HUES6 (cell line): ENCODE measurements around the gene MRAS.

ENCODE experiments used
- H3K27ac ChIP-seq: 2 replicates; pipeline ENCODE4 v1.7.0; 2013; ENCODE audit warnings: low read depth, mild to moderate bottlenecking, low read length, inconsistent platforms
- H3K27me3 ChIP-seq: 2 replicates; pipeline ENCODE4 v1.6.1; 2013; ENCODE audit warnings: low read length; ENCODE audit not compliant: control insufficient read depth, insufficient read depth
- H3K36me3 ChIP-seq: 2 replicates; pipeline ENCODE4 v1.6.1; 2013; ENCODE audit warnings: low read length; ENCODE audit not compliant: control insufficient read depth, insufficient read depth
- H3K4me1 ChIP-seq: 2 replicates; pipeline ENCODE4 v1.6.1; 2013; ENCODE audit warnings: low read length; ENCODE audit not compliant: control insufficient read depth, insufficient read depth
- H3K4me3 ChIP-seq: 2 replicates; pipeline ENCODE4 v1.5.1; 2013; ENCODE audit warnings: low read depth, low read length
- H3K9ac ChIP-seq: one replicate; pipeline ENCODE4 v1.6.1; 2013; ENCODE audit warnings: mild to moderate bottlenecking, low read length
- H3K9me3 ChIP-seq: 2 replicates; pipeline ENCODE4 v1.6.1; 2013; ENCODE audit warnings: low read depth, low read length; ENCODE audit not compliant: control insufficient read depth, insufficient read depth

The MRAS gene

GRCh38 chr3:138378331-138378730 is 30.0 kb downstream of the MRAS start:
- Histone ChIP-seq H3K36me3 (no peaks in the 10 kb centered on the region), H3K4me3 (no peak overlapping the region), H3K9me3 (no peaks in the 10 kb centered on the region), H3K4me1 (peaks cover 15% of the 10 kb centered on the region; the same call in 1 of the 2 replicates), H3K9ac (no peak overlapping the region), H3K27ac (no peak overlapping the region), H3K27me3 (no peaks in the 10 kb centered on the region)

- Histone ChIP-seq H3K4me3 (no peak overlapping the region), H3K9me3 (no peaks in the 10 kb centered on the region), H3K27me3 (no peaks in the 10 kb centered on the region), H3K9ac (no peak overlapping the region), H3K27ac (no peak overlapping the region), H3K4me1 (peaks cover 15% of the 10 kb centered on the region; the same call in 1 of the 2 replicates), H3K36me3 (no peaks in the 10 kb centered on the region)
Measured at GRCh38 chr3:138378990-138379389, 30.6 kb downstream of the MRAS start.

- H3K4me3 ChIP-seq, result no peak overlapping the region
- no peak overlapping the region for H3K27ac ChIP-seq
- no peak overlapping the region for H3K9ac ChIP-seq
- H3K9me3 ChIP-seq, result peaks cover 4% of the 10 kb centered on the region; the same call in 1 of the 2 replicates
- peaks cover 15% of the 10 kb centered on the region; the same call in 1 of the 2 replicates for H3K4me1 ChIP-seq
- no peaks in the 10 kb centered on the region for H3K27me3 ChIP-seq
- H3K36me3 ChIP-seq, result no peaks in the 10 kb centered on the region
Measured at GRCh38 chr3:138381413-138381901, 33.1 kb downstream of the MRAS start.

GRCh38 chr3:138381950-138382715 is 33.8 kb downstream of the MRAS start:
- Histone ChIP-seq H3K27me3 (no peaks in the 10 kb centered on the region), H3K9me3 (peaks cover 4% of the 10 kb centered on the region; the same call in 1 of the 2 replicates), H3K27ac (no peak overlapping the region), H3K4me3 (no peak overlapping the region), H3K4me1 (peaks cover 15% of the 10 kb centered on the region; the same call in 1 of the 2 replicates), H3K36me3 (no peaks in the 10 kb centered on the region), H3K9ac (peak overlapping the region; percentile 32)

GRCh38 chr3:138383715-138384465 is 35.5 kb downstream of the MRAS start:
- Histone ChIP-seq H3K27me3 (no peaks in the 10 kb centered on the region), H3K4me3 (no peak overlapping the region), H3K4me1 (peaks cover 10% of the 10 kb centered on the region; the same call in 1 of the 2 replicates), H3K9me3 (peaks cover 4% of the 10 kb centered on the region; the same call in 1 of the 2 replicates), H3K27ac (no peak overlapping the region), H3K36me3 (no peaks in the 10 kb centered on the region), H3K9ac (no peak overlapping the region)

- peaks cover 4% of the 10 kb centered on the region; the same call in 1 of the 2 replicates for H3K9me3 ChIP-seq
- no peak overlapping the region for H3K27ac ChIP-seq
- no peak overlapping the region for H3K4me3 ChIP-seq
- H3K27me3 ChIP-seq, result no peaks in the 10 kb centered on the region
- no peak overlapping the region for H3K9ac ChIP-seq
- peaks cover 10% of the 10 kb centered on the region; the same call in 1 of the 2 replicates for H3K4me1 ChIP-seq
- no peaks in the 10 kb centered on the region for H3K36me3 ChIP-seq
Measured at GRCh38 chr3:138384531-138384930, 36.2 kb downstream of the MRAS start.

GRCh38 chr3:138384976-138385375 is 36.6 kb downstream of the MRAS start:
- no peaks in the 10 kb centered on the region for H3K36me3 ChIP-seq
- no peaks in the 10 kb centered on the region for H3K27me3 ChIP-seq
- peaks cover 10% of the 10 kb centered on the region for H3K4me1 ChIP-seq
- H3K9ac ChIP-seq, result no peak overlapping the region
- H3K27ac ChIP-seq, result no peak overlapping the region
- H3K9me3 ChIP-seq, result peaks cover 4% of the 10 kb centered on the region; the same call in 1 of the 2 replicates
- H3K4me3 ChIP-seq, result no peak overlapping the region

- Histone ChIP-seq H3K9ac (no peak overlapping the region), H3K36me3 (no peaks in the 10 kb centered on the region), H3K27ac (no peak overlapping the region), H3K4me3 (no peak overlapping the region), H3K27me3 (no peaks in the 10 kb centered on the region), H3K9me3 (peaks cover 4% of the 10 kb centered on the region; the same call in 1 of the 2 replicates), H3K4me1 (peaks cover 5% of the 10 kb centered on the region)
Measured at GRCh38 chr3:138389144-138389601, 40.8 kb downstream of the MRAS start.

- Histone ChIP-seq H3K27ac (no peak overlapping the region), H3K4me3 (no peak overlapping the region), H3K4me1 (peaks cover 5% of the 10 kb centered on the region), H3K36me3 (no peaks in the 10 kb centered on the region), H3K27me3 (no peaks in the 10 kb centered on the region), H3K9ac (no peak overlapping the region), H3K9me3 (peaks cover 4% of the 10 kb centered on the region; the same call in 1 of the 2 replicates)
Measured at GRCh38 chr3:138389841-138390581, 41.6 kb downstream of the MRAS start.

GRCh38 chr3:138390582-138390932 is 42.2 kb downstream of the MRAS start:
- Histone ChIP-seq H3K4me3 (no peak overlapping the region), H3K27me3 (no peaks in the 10 kb centered on the region), H3K27ac (no peak overlapping the region), H3K9me3 (peaks cover 4% of the 10 kb centered on the region; the same call in 1 of the 2 replicates), H3K9ac (no peak overlapping the region), H3K36me3 (no peaks in the 10 kb centered on the region), H3K4me1 (peaks cover 5% of the 10 kb centered on the region)
